Activated naive CD4-positive, alpha-beta T cell treated with anti-CD3 and anti-CD28 coated beads, Interleukin-2, amount 50 U/mL, for 72 hours (primary cell): Measurements from ENCODE around the gene HEXD. TPM values are rescaled to one million over a fixed set of nuclear protein-coding genes. Genes with fewer than 3 reads are reported as not detected.

ENCODE experiments used
- ATAC-seq, 2 donors: fragments of 150-1000 bp; cut with Tn5 transposase; 2 replicates each; pipeline ENCODE4 v1.10.0; 2021; ENCODE audit warnings: mild to moderate bottlenecking in 2 of 2, moderate library complexity in 2 of 2
- DNase-seq, 2 donors: peaks; one replicate each; pipeline ENCODE4 v3.0.0; 2021 to 2022; ENCODE audit warnings: low spot score in 2 of 2
- H3K27ac Mint-ChIP-seq, 2 donors: one replicate each; pipeline ENCODE4 v1.8.0; 2022; ENCODE audit warnings: mild to moderate bottlenecking in 2 of 2, mixed read lengths in 2 of 2
- H3K36me3 Mint-ChIP-seq, 2 donors: one replicate each; pipeline ENCODE4 v1.8.0; 2022; ENCODE audit warnings: mixed read lengths in 2 of 2
- H3K9me3 Mint-ChIP-seq, 2 donors: one replicate each; pipeline ENCODE4 v1.8.0; 2022; ENCODE audit warnings: mixed read lengths in 2 of 2
- total RNA-seq, 2 donors: library from RNA; stranded (reverse); gene quantifications; one replicate each; pipeline ENCODE4 v1.2.3, GENCODE V29; 2022

HEXD gene
- total RNA-seq, 2 donors from 2014 or later, result 16.2 to 33.6 TPM

DNA sequence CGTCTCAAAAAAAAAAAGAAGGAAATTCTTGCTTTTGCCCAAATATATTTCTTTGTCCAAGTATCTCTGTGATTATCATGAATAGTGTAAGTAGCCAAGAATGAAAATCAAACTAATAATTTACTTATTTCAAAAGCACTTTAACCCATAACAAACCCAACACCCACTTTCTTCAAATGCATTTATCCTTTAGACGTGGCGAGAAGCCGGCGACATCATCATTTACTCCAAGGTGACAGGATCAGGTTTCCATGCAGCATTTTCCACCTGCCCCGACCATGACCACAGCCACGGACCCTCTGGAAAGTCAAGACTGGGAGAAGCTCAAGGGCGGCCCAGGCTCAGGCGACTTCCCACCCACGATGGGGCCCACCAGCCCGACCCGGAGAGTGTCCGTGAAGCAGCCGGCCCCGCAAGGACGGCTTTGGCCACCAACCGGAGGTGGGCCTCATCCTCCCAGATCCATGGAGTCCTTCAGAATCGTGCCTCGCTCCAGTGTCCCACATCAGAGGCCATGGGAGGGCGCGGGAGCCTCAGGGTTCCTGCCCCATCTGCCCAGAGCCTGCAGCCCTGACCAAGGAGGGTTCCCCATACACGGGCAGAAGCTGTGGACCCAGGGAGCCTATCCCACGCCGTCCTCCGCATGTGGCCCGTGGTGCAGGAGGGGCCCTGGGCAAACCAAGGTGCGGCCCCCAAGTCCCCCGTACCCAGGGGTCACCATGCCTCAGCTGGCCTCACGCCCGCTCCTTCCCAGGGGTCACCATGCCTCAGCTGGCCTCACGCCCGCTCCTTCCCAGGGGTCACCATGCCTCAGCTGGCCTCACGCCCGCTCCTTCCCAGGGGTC is 27.9 kb upstream of the HEXD start:
- no peaks in the 10 kb centered on the region for H3K36me3 Mint-ChIP-seq
- ATAC-seq (no peak), DNase-seq (no peak)
- no peak overlapping the region for H3K27ac Mint-ChIP-seq
- no peaks in the 10 kb centered on the region for H3K9me3 Mint-ChIP-seq

DNA sequence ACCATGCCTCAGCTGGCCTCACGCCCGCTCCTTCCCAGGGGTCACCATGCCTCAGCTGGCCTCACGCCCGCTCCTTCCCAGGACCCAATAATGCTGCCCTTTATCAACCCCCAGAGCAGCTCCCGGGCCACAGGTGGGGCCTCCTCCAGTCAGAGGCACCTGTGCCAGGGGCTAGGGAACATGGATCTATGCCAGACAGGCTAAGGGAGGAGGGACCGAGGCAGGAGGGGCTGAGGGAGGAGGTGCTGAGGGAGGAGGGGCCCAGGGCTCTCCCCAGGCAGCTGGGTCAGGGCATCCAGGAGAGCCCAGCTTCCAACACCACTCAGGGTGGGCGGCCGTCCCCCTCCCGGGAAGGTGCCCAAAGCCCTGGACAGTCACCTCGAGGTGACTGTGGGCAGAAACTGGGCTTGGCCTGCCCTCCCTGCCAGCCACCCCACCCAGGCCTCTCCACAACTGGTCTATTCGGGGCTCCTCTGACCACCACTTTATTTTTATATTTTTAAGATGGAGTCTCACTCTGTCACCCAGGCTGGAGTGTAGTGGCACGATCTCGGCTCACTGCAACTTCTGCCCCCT is 27.2 kb upstream of the HEXD start:
- DNase-seq (no peak), ATAC-seq (no peak)
- no peaks in the 10 kb centered on the region for H3K36me3 Mint-ChIP-seq
- no peak overlapping the region for H3K27ac Mint-ChIP-seq
- H3K9me3 Mint-ChIP-seq, result no peaks in the 10 kb centered on the region

- Mint-ChIP-seq H3K27ac (no peak overlapping the region), H3K36me3 (no peaks in the 10 kb centered on the region), H3K9me3 (no peaks in the 10 kb centered on the region)
- no peak for DNase-seq
- ATAC-seq, result no peak
These were observed 26.6 kb upstream of the HEXD start for GRCh38 chr17:82391496-82392066.

DNA sequence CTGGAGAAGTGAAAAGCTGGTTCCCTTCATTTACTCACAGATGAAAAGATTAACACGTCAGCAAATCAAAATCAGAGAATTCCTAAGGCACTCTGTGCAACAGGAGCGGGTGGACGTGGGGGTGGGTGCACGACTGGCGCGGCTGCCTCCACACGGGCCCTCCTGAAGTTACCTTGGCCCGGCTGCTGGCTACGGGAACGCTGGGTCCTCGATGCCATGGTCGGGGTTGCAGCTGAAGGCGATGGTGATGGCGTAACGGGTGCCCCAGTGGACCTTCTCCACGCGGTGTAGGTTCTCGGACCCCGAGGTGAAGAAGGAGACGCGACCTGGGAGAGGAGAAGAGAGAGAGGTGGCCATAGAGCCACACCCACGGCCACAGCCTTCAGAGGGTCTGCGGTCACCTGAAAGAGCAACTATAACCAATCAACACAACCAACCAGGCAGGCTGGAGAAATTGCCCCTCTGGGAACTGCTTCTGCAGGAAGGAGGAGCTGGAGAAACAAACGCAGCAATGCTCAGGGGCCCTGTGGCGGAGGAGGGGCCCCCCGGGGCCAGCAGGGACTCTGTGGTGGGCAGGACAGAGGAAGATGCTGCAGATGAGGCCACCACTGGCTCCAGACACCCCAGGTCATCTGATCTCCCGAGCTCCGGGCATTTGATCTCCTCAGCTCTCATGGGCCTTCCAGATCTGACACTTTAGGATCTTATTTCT is 25.8 kb upstream of the HEXD start:
- H3K36me3 Mint-ChIP-seq, result no peaks in the 10 kb centered on the region
- no peaks in the 10 kb centered on the region for H3K9me3 Mint-ChIP-seq
- ATAC-seq, result no peak
- no peak for DNase-seq
- H3K27ac Mint-ChIP-seq, result no peak overlapping the region

- Mint-ChIP-seq H3K9me3 (no peaks in the 10 kb centered on the region), H3K27ac (no peak overlapping the region), H3K36me3 (no peaks in the 10 kb centered on the region)
- ATAC-seq (no peak), DNase-seq (no peak)
These were observed 25.2 kb upstream of the HEXD start for GRCh38 chr17:82392941-82393340.

GRCh38 chr17:82394278-82394677 is 23.9 kb upstream of the HEXD start:
- no peaks in the 10 kb centered on the region for H3K36me3 Mint-ChIP-seq
- no peaks in the 10 kb centered on the region for H3K9me3 Mint-ChIP-seq
- ATAC-seq (no peak), DNase-seq (no peak)
- H3K27ac Mint-ChIP-seq, result no peak overlapping the region

DNA sequence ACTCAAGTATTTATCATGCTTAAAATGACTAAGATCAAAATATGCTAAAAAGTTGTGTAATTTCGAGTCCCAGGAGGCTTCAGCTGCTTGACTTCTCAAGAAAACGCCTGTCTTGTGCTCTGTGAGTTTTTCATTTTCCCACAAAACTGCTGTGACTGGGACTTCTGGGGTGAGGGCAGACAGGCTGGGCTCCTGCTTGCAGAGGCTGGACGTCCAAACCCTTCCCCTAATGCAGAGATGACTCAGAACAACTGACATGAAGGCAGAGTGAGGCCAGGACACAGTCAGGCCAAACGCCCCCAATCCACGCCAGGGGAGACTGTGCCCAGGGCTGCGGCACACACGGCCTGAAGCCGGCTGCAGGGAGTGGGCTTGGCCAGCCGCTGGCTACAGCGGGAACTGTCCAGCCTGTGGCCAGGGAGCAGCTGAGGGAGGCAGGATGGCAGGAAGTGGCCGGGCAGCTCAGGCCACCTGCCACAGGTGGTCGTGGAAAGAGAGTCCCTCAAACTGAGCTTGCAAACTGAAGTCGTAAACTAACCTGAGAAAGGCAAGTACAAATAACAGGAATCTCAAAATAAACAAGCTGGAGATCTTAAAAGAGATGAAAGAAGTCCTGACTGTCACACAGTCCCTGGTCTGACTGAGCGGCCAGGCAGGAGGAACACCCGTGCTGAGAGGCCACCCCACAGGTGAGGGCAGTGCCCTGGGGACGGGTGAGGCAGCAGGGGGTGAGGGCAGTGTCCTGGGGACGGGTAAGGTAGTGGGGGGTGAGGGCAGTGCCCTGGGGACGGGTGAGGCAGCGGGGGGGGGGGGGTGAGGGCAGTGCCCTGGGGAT is 21.3 kb upstream of the HEXD start:
- no peak overlapping the region for H3K27ac Mint-ChIP-seq

DNA sequence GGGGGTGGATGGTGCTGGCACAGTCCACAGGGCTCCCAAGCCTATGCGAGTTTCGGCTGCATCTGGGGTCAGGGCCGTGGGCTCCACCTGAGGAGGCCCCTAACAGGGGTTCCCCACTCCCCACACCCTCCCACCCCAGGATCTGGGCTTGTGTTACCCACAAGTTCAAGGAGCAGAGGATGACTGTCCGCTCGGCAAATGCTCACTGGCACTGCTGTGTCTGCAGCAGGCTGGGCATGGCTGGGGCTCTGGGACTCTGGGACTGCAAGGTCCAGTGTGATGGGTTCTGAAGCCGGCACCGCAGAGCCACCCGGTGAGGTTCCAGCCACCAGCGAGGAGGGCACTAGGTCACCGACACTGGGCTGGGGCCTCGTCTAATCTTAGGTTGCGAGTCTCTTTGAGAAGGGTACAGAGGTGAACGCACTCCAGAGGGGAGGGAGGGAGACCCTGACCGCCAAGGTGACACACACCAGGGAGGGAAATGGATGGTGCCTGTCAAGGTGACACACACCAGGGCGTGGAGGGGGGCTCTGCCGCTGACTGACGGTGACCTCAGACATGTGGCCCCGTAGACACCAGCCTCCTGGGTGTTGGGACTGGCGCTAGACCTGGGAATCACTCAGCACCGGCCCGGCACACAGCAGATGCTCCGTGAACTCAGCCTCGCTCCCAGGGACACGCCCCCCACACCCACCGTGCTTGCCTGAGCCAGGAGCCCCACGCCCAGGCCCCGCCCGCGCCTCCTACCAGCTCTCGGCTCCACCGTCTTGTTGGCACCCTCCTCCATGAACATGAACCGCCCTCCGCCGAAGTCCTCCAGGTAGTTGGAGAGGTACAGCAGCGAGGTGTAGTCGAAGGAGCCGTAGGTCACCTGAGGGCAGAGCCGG is 20.5 kb upstream of the HEXD start:
- ATAC-seq (no peak), DNase-seq (no peak)
- no peak overlapping the region for H3K27ac Mint-ChIP-seq
- peaks cover 0 to 13% of the 10 kb centered on the region in 2 donors for H3K36me3 Mint-ChIP-seq
- no peaks in the 10 kb centered on the region for H3K9me3 Mint-ChIP-seq

More for the DNA sequence above, 21.3 kb upstream of the HEXD start:
- DNase-seq, result no peak
- Mint-ChIP-seq H3K9me3 (no peaks in the 10 kb centered on the region), H3K36me3 (peaks cover 0 to 10% of the 10 kb centered on the region in 2 donors)
- ATAC-seq, result no peak

- Mint-ChIP-seq H3K27ac (no peak overlapping the region), H3K9me3 (no peaks in the 10 kb centered on the region), H3K36me3 (peaks cover 4 to 18% of the 10 kb centered on the region in 2 donors)
- ATAC-seq (no peak), DNase-seq (no peak)
These were observed 19.1 kb upstream of the HEXD start for GRCh38 chr17:82399041-82399441.

DNA sequence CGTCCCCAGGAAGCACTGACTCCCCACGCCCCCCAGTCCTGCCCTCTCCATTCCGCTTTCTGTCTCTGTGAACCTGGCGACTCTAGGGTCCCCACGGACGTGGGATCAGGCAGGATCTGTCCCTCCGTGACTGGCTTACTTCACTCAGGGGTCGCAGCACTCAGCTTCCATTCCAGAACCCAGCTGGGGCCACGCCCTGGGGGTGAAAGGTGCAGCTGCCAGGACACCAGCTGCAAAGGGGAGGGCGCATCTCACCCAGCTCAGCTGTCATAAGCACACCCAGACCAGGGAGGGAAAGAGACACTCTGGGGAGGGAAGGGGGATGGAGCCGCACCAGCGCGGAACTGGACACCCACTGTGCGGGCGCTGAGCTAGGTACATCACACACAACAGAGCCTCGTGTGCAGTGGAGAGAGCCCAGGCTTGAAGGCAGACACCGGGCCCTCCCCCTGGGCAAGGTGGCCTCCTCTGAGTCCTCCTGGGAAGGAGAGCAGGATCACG is 18.5 kb upstream of the HEXD start:
- peaks cover 4 to 18% of the 10 kb centered on the region in 2 donors for H3K36me3 Mint-ChIP-seq
- H3K27ac Mint-ChIP-seq, result no peak overlapping the region
- ATAC-seq, result no peak
- H3K9me3 Mint-ChIP-seq, result no peaks in the 10 kb centered on the region
- no peak for DNase-seq

GRCh38 chr17:82400206-82400605 is 17.9 kb upstream of the HEXD start:
- DNase-seq (no peak), ATAC-seq (no peak)
- Mint-ChIP-seq H3K36me3 (peaks cover 4 to 18% of the 10 kb centered on the region in 2 donors), H3K27ac (no peak overlapping the region), H3K9me3 (no peaks in the 10 kb centered on the region)

GRCh38 chr17:82400830-82401229 is 17.3 kb upstream of the HEXD start:
- Mint-ChIP-seq H3K36me3 (peaks cover 4 to 18% of the 10 kb centered on the region in 2 donors), H3K9me3 (no peaks in the 10 kb centered on the region), H3K27ac (peak overlapping the region in 1 of 2 donors; percentile 97)
- ATAC-seq, result peak; percentile 75 to 92
- peak; percentile 54 to 76 for DNase-seq

DNA sequence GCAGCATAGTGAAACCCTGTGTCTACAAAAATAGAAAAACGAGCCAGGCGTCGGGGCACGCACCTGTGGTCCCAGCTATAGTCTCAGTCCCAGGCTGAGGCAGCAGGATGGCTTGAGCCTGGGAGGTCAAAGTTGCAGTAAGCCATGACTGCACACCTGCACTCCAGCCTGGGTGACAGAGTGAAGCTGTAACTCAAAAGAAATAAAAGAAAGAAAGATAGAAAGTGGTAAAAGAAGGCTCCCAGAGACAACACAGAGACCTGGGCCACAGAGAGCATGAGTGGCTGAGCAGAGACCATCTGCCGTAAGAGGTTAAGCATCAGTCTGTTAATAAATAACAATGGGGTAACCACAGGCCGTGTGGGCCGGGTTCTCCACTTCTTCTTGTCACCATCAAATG is 15.3 kb upstream of the HEXD start:
- ATAC-seq (no peak), DNase-seq (no peak)
- H3K36me3 Mint-ChIP-seq, result peaks cover 4 to 18% of the 10 kb centered on the region in 2 donors
- H3K27ac Mint-ChIP-seq, result no peak overlapping the region
- no peaks in the 10 kb centered on the region for H3K9me3 Mint-ChIP-seq

DNA sequence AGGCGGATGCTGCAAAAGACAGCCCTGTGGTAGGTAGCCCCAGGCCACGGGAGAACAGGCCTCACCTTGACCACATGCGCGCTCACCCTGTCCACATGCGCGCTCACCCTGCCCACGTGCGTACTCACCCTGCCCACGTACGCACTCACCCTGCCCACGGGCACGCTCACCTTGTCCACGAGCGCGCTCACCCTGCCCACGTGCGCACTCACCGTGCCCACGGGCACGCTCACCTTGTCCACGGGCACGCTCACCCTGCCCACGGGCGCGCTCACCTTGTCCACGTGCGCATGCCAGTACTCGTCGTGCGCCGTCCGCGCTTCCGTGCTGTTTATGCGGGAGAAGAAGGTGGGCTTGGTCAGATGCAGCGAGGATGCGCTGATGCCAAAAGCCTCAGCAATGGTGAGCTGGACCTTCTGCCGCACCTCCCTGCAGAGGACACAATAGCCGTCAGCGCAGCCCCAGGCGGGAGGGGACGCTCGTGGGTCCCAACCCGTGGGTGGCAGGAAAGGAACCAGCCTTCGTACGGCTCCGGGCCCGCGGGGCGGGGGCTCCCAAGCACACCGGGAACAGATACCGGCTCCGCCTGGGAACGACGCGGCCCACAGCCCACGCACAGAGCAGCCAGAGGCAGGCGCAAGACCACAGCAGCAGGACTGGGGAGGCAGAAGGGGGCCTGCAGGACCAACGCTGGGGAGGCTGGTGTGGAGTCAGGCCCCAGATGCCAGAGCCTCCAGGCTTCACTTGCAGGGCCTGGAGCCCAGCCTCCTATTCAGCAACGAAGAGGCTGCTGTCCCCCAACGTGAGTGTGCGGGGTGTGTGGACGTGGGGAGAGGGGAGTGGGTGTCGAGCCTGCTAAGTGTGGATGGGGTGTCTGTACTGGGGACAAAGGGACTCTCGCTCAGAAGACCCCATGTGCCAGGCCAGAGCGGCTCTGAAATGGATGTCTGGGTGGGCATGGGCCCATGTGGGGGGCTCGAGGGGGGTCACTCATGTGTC is 14.2 kb upstream of the HEXD start:
- no peak overlapping the region for H3K27ac Mint-ChIP-seq
- no peaks in the 10 kb centered on the region for H3K9me3 Mint-ChIP-seq
- peak in 1 of 2 donors; percentile 57 for ATAC-seq
- no peak for DNase-seq
- H3K36me3 Mint-ChIP-seq, result peaks cover 9 to 18% of the 10 kb centered on the region in 2 donors
